H1 (cell line): ENCODE data around the gene BSPRY. TPM values are rescaled to one million over a fixed set of nuclear protein-coding genes. Genes with fewer than 3 reads are reported as not detected.

ENCODE experiments used
- polyA plus RNA-seq, 7 experiments: library from polyadenylated mRNA; depleted of rRNA in 3 of 7; stranded (reverse) in 5 of 7; unstranded in 2 of 7; fragments of >200 nt in 5 of 7; fragments of 200-250 nt in 2 of 7; gene quantifications; 1 replicate in 5 of 7; 2 replicates in 1 of 7; 4 replicates in 1 of 7; pipeline versions ENCODE4 v1.2.1 to v1.2.3, GENCODE V29; 2011 to 2013; ENCODE audit warnings: missing spikeins in 2 of 7, mixed read lengths in 2 of 7
- total RNA-seq: library from RNA; stranded (reverse); fragmentation: NEBNext Ultra II Directional; extraction: Animal tissue kit (Norgen Biotek cat#: 25700); gene quantifications from 2 replicates; pipeline ENCODE4 v1.2.1, GENCODE V29; 2021

Gene BSPRY
- total and polyA plus RNA-seq, 2 of the 8 experiments (the other 6 are each of a cell fraction or from before 2014, with no cell fraction given): 5.5 to 10.9 TPM

Other genes with a start within 250 kb of the BSPRY start
- 1.5 and 2.0 TPM in 2 replicates for gene SLC31A2, start 198.5 kb upstream of the BSPRY start, total RNA-seq
- 2.3 and 2.9 TPM in 2 replicates for gene SLC31A2, start 198.5 kb upstream of the BSPRY start, polyA plus RNA-seq (2011; rRNA removed)
- gene FKBP15, start 128.3 kb upstream of the BSPRY start, total RNA-seq: 13.8 and 13.9 TPM in 2 replicates
- 9.9 and 13.1 TPM in 2 replicates for gene FKBP15, start 128.3 kb upstream of the BSPRY start, polyA plus RNA-seq (2011; rRNA removed)
- 40.7 and 40.8 TPM in 2 replicates for gene SLC31A1, start 128.0 kb upstream of the BSPRY start, total RNA-seq
- 13.8 and 23.9 TPM in 2 replicates for gene SLC31A1, start 128.0 kb upstream of the BSPRY start, polyA plus RNA-seq (2011; rRNA removed)
- 41.9 and 42.8 TPM in 2 replicates for gene CDC26, start 74.0 kb upstream of the BSPRY start, total RNA-seq
- 15.3 and 31.5 TPM in 2 replicates for gene CDC26, start 74.0 kb upstream of the BSPRY start, polyA plus RNA-seq (2011; rRNA removed)
- 33.4 and 36.8 TPM in 2 replicates for gene PRPF4, start 73.9 kb upstream of the BSPRY start, total RNA-seq
- gene PRPF4, start 73.9 kb upstream of the BSPRY start, polyA plus RNA-seq (2011; rRNA removed): 13.6 and 15.2 TPM in 2 replicates
- gene RNF183, start 46.2 kb upstream of the BSPRY start, total RNA-seq: not detected in 2 replicates
- 0.15 and 0.41 TPM in 2 replicates for gene RNF183, start 46.2 kb upstream of the BSPRY start, polyA plus RNA-seq (2011; rRNA removed)
- gene WDR31, start 9.3 kb upstream of the BSPRY start, total RNA-seq: 0.28 and 0.40 TPM in 2 replicates
- 0.27 and 0.33 TPM in 2 replicates for gene WDR31, start 9.3 kb upstream of the BSPRY start, polyA plus RNA-seq (2011; rRNA removed)
- gene HDHD3, start 27.4 kb downstream of the BSPRY start, total RNA-seq: 10.4 and 12.1 TPM in 2 replicates
- gene HDHD3, start 27.4 kb downstream of the BSPRY start, polyA plus RNA-seq (2011; rRNA removed): 25.3 and 26.9 TPM in 2 replicates
- gene ALAD, start 51.7 kb downstream of the BSPRY start, total RNA-seq: 13.0 and 15.3 TPM in 2 replicates
- gene ALAD, start 51.7 kb downstream of the BSPRY start, polyA plus RNA-seq (2011; rRNA removed): 8.2 and 17.3 TPM in 2 replicates
- gene POLE3, start 61.1 kb downstream of the BSPRY start, total RNA-seq: 49.1 and 52.7 TPM in 2 replicates
- 52.2 and 77.3 TPM in 2 replicates for gene POLE3, start 61.1 kb downstream of the BSPRY start, polyA plus RNA-seq (2011; rRNA removed)
- gene C9orf43, start 61.2 kb downstream of the BSPRY start, total RNA-seq: 0.36 and 0.52 TPM in 2 replicates
- gene C9orf43, start 61.2 kb downstream of the BSPRY start, polyA plus RNA-seq (2011; rRNA removed): 0.35 and 0.44 TPM in 2 replicates
- 18.2 TPM in 2 replicates for gene RGS3, start 114.2 kb downstream of the BSPRY start, total RNA-seq
- gene RGS3, start 114.2 kb downstream of the BSPRY start, polyA plus RNA-seq (2011; rRNA removed): 12.6 and 15.1 TPM in 2 replicates